ENCODE data around the gene PNRC2.

PNRC2 gene

DNA sequence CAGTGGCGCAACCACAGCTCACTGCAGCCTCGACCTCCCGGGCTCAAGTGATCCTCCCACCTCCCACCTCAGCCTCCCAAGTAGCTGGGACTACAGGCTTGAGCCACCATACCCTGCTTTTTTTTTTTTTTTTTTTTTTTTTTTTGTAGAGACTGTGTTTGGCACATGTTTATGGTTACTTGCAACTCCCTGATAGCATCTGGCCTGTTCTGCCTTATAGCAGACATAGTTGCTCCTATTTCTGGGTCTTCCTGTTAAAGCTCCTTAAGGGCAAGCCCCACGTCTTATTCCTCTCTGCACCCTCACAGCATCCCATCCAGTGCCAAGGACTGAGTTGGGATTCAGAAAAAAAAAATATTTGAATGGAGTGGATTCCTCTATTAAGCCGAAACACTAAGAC is 29.4 kb upstream of the PNRC2 start:
- H3K27ac ChIP-seq, result no peak overlapping the region
- no peak for TF ChIP-seq CTCF (conservative IDR thresholded peaks at IDR 0.05)

DNA sequence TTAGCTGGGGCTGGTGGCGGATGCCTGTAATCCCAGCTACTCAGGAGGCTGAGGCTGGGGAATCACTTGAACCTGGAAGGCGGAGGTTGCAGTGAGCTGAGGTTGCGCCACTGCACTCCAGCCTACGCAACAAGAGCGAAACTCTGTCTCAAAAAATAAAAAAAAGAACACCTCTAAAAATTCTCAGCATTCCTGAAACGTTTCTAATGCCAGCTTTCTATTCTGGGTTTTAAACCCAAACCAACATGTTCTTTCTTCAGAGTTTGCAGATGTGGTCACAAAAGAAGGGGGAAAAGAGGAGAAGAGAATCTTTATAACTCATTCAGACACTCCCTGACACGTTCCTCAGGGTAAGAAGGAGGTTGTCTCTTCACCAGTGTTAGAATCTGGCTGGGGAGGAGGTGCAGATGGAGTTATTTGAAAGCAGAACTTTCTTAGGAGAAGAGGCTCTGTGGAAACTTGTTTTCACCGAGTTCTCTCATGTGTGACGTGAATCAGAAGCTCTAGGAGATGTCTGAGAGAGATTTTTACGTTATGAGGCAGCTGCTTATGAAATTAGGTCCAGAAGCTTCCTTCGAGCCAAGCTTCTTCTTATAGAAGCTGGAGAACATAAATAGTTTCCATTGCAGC is 28.7 kb upstream of the PNRC2 start:
- no peak for TF ChIP-seq CTCF (conservative IDR thresholded peaks at IDR 0.05)
- no peak overlapping the region for H3K27ac ChIP-seq

- no peak overlapping the region for H3K27ac ChIP-seq
- no peak for TF ChIP-seq CTCF (conservative IDR thresholded peaks at IDR 0.05)
These were observed 28.1 kb upstream of the PNRC2 start for GRCh38 chr1:23931491-23931880.

DNA sequence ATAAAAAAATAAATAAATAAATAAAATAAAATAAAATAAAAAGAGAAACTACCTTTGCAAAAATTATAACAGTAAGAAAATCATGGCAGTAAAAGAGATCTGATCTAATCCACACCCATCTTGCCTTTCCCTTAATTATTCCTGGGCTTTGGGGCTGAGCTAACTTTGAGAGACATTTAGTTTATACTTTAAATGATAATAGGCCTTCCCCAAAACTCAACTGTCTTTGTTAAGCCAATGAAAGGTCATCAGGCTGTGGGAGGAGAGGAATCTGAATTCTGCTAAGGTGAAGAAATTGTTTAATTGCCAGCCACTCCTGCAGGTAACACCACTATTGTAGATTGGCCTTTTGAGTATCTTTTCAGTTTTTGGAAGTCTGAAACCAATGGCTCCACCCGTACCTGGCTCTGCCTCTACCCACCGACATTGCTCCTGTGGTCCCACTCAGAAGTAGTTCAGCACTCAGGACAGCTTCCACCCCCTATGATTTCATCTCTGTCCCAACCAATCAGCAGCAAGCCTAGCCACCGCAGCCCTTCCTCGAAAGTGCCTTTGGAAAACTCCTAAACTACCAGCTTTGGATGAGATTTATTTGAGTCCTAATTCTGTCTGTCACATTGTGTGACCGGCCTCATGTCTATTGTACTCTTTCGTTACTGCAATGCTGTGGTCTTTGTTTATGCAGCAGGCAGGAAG is 23.0 kb upstream of the PNRC2 start:
- TF ChIP-seq CTCF (conservative IDR thresholded peaks at IDR 0.05), result no peak

GRCh38 chr1:23947366-23947765 is 12.3 kb upstream of the PNRC2 start:
- no peak overlapping the region for H3K27ac ChIP-seq
- no peak for TF ChIP-seq CTCF (conservative IDR thresholded peaks at IDR 0.05)

More for the DNA sequence above, 23.0 kb upstream of the PNRC2 start:
- H3K27ac ChIP-seq, result no peak overlapping the region

DNA sequence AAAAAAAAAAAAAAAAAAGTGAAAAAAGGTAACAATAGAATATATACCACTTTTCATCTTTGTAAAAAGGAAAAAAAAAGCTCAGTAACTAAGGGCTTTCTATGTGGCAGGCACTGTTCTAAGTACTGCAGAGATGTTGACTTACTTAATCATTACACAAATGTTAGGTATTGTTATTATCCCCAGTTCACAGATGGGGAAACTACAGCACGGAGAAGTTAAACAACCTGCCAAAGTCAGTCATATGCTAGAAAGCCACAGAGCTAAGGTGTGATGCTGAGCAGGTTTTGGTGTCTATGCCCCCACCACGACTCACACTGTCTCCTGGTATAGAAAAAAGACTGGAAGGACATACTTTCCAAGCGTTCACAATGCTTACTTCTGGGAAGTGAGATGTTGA is 6.6 kb upstream of the PNRC2 start:
- no peak overlapping the region for H3K27ac ChIP-seq

GRCh38 chr1:23957096-23957495 is 2.5 kb upstream of the PNRC2 start:
- TF ChIP-seq CTCF (conservative IDR thresholded peaks at IDR 0.05), result no peak
- peak overlapping the region; percentile 98 for H3K27ac ChIP-seq

More for the DNA sequence above, 6.6 kb upstream of the PNRC2 start:
- no peak for TF ChIP-seq CTCF (conservative IDR thresholded peaks at IDR 0.05)

DNA sequence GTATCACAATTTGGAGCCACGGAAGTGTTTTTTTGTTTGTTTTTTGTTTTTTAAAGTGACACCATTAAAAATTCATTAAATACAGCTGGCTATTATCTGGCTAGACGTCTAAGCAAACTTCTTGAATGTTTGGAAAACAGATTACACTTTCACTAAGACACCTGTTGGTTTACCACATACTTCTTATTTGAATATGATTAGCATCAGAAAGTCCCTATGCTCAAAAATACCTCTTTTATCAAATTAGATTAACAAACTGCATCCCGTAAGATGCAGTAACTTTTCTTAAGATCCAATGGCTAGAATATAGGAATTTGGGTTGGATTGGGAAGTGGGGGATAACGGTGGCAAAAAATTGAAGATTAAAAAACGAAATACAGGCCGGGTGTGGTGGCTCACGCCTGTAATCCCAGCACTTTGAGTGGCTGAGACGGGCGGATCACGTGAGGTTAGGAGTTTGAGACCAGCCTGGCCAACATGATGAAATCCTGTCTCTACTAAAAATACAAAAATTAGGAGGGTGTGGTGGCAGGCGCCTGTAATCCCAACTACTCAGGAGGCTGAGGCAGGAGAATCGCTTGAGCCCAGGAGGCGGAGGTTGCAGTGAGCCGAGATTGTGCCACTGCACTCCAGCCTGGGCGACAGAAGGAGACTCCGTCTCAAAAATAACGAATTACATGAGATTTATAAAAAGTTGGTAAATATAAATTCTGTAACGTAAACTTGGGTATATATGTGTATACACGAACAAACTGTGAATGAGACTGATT is 1.4 kb upstream of the PNRC2 start:
- peak overlapping the region; percentile 98 for H3K27ac ChIP-seq
